ENCODE data around the gene GATAD2B.

Gene GATAD2B

DNA sequence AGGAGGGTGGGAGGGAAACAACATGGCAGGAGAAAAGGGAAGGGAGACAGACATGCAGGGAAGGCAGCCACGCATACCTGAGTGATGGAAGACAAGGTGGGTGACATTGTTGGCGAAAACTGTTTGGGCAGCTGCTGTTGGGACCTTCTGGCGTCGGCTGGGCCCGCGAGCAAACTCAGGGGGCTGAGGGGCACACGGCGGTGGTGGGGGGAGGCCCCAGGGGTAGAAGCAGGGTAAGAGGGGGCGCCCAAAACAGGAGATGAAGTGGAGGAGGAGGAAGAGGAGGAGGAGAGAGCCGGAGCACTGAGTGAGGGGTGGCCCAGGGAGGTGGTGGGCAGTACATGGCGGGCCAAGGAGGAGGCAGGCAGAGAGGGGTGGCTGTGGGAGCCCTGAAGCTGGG, 28.4 kb upstream of the GATAD2B start:
- DNase-seq (ENCODE audit: low spot score), result no peak

DNA sequence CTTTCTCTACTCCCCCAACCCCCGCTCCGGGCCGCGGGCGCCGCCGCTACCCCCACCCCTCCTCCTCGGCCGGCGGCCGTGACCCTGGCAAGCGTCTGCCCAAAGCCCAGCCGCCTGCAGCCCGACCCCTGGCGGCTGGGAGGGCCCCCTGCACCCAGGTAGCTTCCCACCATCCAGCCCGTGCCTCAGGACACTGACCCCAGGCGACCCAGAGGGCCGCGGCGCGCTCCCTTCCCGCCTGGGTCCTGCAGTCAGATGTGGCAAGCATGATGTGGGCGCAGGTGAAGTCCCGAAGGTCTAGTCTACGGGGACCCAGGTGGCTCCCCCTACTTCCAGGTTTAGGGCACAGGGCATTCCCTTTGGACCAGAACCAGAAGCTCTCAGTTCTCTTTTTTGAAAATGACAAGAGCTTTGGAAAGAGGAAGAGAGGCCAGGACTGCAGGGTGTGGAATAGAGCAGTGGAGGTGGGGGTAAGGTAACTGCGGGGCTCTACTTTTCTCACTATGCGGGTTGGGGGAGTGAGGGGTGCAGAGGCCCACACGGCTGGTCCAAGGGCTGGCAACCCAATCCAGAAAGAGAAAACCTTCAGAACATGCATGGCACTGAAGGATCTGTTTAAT, 24.0 kb upstream of the GATAD2B start, which contains the start of gene DENND4B:
Gene DENND4B (minus strand): TSS at position 97 of the 620 bp plus-strand sequence. CDS start 2,344 bp downstream, outside the sequence.
- peak; percentile 83 for DNase-seq (ENCODE audit: low spot score)

DNA sequence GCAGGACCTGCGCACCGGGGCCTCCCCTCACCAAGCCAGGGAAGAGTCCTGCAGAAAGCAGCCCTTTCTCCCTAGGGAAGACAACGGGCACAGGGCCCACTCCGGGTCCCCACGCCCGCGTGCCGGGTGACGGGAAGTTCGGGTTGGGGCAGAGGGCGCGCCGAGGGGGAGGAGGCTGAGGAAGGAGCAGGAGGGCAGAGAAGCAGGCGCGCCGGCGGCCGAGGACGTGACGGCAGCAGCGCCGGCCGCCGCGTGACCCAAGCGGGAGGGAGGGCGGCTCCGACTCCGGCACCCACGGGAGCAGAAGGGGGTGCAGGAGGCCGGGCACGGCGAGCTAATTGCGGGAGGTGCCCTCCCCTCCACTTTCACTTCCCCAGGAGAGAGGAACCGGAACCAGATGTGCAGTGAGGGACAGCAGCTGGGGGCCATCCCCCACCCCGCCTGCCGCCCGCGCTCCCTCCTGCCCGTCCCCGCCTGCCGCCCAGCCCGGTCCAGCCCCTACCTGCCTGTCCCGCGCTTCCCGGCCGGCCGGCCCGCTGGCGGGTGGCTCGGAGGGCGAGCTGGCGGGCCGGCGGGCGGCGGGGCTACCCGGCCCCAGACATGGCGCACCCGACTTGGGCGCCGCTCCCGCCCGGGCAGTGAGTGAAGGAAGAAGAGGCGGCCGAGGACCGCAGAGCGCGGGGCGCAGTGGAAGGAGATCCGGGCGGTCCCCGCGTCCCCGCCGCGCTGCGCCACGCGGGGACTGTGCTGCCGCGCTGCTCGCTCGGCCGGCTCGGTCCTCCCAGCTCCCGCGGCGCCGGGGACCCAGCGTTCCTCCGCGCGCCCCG, 23.2 kb upstream of the GATAD2B start:
- DNase-seq (ENCODE audit: low spot score), result peak; percentile 77

DNA sequence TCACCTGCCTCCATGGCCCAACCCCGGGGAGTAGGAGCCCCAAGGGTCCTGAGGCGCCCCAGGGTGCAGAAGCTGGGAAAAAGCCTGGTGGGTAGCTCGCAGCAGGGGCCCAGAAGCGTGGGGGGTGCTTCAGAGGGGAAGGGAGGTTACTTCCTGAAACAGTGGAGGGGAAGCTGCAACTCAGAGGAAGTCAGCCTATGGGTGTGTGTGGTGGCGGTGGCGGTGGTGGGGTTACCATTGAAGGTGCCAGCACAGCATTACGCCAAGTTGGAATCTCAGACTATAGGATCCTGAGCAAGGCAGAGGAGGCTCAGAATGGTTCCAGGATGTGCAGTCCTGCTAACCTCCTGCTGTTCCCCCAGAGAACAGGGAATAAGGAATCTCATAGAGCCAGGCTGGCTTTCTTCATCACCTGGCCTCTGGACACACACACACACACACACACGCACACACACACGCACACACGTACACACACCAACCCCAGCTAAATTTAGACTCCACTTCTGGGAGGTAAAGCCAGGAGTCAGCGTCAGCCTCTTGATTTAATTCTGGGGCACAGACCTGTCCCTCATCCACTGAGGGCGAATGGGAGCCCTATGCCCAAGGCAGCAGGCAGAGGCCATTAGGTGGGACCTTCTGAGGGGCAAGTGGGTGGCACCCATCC, 22.5 kb upstream of the GATAD2B start:
- peak; percentile 55 for DNase-seq (ENCODE audit: low spot score)

DNA sequence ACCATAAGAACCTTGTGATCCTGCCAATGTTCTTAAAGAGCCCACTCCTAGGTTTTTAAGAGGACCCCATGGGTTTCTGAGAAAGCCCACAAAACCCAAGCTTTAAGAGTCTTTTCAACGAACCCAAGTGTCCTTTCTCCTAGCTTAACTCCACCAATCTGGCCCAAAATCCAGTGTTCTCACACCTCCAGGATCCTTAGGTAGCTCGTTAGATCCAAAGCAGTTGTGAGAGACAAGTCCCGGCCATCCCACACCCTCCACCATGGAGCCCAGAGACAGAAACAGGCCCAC, 22.0 kb upstream of the GATAD2B start:
- DNase-seq (ENCODE audit: low spot score), result no peak

DNA sequence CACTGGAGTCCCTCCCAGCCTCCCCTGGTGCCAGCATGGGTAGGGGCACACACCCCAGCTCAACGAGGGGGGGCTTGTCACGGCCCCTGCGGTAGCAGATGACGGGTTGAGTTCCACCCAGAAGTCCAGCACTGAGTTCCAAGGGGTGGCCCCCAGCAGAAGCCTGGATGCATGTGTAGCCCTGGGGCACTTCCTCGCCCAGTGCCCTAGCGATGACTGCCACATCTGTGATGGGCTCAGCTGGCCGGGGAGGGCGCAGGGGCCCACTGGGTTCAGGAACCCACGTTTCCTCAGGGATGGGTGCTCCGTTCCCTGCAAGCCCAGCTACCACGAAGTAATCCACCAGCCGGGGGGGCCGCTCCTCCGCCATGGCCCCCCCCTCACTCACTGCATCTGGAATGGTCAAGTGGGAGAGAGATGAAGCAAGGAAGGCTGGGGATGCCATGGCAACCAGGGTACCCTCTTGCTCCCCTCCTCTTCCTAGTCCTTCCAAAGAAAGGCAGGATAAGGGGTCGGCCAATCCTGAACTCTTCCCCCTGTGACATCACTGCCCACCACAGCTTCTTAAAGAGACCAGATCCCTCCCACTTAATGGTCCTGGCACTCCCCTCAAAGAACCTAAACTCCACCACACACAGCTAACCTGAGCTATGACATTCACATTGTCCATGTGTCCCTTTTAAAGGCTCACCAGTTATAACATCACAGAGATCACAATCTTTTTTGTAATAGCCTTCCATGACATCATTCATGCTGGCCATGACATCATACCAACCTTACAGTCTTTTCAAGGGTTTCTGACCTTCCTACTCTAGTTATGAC, 21.4 kb upstream of the GATAD2B start:
- DNase-seq (ENCODE audit: low spot score), result no peak

DNA sequence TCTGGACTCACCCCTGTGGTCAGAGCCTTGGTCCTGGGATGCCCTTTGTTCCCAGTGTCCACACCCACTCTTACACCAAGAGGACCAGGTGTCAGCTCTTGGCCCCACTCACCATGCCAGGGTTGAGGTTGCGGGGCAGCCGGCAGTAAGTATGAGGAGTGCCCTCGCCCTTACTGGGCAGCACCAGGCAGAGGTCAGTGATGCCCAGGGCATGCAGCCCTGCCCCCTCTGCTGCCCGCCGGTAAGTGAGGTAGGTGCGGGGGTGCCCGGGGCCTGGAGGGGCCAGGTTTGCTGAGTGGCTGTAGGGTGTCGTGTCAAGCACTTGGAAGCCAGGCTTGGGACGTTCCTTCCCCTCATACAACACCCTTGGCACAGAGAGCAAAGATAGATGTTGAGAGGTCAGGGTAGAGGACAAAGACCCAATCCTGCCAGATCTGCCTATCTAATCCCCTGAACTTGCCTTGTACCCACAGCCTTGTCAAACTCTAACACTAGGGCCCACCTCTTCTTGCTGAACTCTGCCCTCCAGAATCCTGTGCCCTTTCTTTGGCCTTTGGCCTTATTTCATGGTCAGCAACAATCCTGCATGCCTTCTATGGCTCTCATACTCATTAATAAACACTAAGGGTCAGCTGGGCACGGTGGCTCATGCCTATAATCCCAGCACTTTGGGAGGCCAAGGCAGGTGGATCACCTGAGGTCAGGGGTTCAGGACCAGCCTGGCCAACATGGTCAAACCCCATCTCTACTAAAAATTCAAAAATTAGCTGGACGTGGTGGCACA, 20.2 kb upstream of the GATAD2B start:
- DNase-seq (ENCODE audit: low spot score), result no peak

DNA sequence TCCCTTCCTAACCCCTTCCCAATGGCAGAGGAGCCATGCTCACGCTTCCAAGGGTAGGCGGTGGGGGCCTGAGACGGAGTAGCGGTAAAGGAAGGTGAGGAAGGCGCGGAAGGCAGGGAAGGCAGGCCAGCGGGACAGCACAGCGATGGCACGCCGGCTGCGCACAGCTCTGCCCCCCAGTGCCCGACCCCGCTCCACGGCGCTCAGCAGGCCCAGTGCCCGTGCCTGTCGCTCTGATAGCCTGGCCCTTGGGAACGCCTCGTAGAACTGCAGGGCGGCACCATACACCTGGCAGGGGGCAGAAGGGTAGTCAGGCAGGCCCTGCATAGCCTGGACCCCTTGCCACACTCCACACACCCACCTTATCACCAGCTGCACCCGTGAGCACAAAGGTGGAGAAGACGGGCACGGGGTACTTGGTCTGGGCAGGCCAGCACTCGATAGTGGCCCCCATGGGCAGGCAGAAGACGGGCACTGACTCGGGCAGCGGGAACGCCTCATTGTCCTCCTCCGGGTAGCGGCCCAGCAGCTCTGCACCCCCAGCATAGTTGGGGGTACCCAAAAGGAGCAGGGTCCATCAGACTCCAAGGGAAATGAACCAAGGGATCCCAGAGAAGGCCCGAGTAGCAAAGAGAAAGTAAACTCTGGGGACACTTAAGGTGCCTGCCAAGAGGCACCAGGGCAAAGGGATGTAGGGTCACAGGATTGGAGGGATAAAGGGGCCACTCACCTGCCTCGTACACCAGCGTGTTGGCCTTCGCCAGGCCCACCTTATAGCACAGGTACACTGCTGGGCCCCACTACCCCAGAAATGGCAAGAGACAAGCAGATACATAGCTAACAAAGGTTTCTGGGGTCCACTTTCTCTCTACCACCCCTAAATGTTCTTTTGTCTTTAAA, 19.3 kb upstream of the GATAD2B start:
- DNase-seq (ENCODE audit: low spot score), result no peak

DNA sequence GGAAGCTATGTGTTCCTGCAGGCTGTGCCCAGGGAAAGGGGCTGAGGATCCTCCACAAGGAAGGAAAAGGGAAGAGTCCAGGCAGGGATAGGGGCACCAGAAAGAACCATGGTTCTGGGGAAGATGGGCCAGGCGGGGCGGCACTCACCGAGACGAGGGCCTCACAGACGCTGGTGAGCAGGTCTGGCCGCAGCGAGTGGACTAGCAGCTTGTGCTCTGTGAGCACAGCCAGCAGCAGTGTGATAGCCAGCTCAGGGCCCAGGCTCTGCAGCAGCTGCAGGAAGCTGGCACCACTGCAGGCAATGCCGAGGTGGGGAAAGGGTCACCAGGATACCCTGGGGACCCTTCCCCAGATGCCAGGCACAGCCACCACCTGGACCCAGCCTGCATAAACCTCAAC, 18.0 kb upstream of the GATAD2B start:
- DNase-seq (ENCODE audit: low spot score), result no peak

DNA sequence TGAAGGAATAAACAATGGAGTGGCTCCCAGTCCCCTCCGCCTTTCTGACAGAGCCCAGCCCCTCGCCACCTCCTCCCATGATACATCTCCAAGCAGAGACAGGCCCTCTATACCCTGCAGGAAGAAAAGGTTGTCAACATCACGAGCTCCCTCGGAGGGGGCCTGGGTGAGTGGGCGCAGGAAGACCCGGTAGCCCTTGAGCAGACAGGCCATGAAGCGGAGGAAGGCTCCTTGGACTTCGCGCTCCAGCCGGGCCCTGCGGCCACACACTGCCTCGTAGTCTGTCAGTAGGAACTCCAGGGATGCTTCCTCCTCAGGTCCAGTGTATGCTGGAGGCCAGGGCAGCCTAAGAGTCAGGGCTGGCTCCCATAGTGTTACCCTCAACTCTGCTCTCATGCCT, 16.7 kb upstream of the GATAD2B start:
- no peak for DNase-seq (ENCODE audit: low spot score)

DNA sequence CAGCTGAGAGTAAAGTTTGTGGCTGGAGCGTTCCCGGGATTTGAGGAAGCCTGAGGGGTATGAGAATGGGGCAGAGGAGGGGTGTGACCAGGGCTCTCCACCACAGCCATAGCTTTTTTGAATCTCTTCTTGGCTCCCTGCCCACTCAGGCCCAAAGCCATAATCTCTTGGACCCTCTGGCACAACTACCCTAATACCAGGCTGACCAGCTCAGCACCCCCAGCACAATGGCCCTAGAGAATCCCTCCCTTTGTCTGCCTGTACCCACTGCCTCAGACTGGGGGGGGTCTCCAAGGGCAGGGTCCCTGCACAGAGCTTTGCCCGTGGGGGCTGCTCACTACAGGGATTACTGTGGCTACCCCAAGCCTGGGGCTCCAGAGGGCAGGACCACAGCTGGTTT, 16.2 kb upstream of the GATAD2B start:
- DNase-seq (ENCODE audit: low spot score), result no peak

DNA sequence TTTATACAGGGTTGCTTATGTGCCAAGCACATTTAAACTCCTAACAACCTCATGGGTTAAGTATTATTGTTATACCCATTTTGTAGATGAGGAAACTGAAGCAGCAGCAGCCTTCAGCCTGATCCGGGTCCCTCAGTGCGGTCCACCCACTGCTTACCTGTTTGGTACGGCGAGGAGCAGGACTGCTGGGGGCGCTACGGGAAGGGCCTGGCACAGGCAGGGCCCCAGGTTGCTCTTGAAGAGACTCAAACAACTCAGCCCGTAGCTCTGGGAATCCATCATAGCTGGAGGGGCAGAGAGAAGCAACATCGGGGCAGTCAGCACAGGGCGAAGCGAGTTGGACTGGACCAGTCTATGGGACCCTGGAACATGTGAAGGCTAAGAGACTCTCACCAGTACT, 14.6 kb upstream of the GATAD2B start:
- DNase-seq (ENCODE audit: low spot score), result no peak

DNA sequence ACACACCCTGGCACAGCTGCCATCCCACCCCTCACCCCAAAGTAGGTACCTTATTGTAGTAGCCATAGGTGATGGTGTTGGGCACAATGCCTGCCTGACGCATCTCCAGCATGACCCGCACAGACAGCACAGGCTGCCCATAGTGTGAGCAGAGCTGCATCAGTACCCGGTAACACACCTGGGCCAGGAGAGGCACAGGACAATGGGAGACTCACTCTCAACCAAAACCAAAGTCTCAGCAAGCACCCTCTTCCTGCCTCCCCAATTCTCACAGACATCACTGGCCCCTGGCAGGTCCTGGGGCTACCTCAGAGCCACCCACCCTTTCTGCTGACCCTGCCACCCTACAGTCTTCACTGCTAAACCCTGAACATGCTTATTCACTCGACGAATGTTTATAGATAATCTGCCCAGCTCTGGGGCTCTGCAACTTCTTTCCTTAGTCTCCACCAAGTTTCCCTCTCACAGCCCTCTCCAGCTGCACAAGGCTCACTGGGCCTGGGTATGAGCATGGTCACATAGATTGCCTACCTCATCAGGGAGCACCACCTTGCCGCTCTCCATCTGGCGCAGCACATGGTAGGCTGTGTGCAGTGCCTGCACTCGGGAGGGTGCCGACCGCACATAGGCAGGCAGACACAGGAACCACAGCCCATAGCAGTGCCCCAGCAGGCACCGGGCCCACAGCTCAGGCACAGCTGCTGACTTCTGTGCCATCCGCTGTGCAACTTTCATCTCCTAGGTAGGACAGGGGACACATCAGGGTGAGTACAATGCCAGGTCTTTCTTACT, 13.4 kb upstream of the GATAD2B start:
- no peak for DNase-seq (ENCODE audit: low spot score)

DNA sequence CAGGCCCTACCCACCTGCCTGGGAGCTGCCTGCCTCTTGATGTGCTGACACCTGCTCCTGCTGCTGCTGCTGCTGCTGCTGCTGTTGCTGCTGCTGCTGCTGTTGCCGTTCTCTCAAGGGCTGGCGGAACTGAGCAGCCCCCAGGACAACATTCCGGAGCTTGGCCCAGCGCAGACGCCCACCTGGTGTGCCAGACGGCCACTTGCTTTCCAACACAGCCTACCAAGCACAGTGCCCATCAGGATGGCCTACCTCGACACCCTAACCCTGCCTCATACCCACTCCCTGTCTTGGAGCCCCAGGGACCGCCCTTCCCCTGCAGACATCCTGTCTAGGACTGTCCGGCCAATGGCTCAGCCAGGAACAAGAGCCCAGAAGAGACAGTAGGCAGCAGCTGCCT, 12.0 kb upstream of the GATAD2B start:
- DNase-seq (ENCODE audit: low spot score), result no peak

DNA sequence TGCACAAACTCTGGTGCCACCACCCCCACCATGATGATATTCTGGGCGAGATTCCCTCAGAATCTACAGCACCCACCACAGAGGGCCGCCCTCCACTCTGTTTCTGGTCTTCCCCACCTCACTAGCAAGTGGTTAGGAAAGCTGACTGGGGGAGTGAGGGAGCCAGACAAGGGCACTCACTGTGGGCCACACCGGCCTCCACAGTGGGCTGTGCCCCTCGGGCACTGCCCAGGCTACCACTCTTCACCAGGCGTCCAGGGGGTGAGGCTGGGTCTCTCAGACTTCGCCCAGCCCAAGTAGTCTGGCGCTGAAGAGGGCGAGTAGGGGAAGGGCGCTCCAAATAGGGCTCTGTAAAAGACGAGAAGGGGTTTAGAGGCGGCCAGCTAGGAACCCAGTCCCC, 11.2 kb upstream of the GATAD2B start:
- DNase-seq (ENCODE audit: low spot score), result no peak

DNA sequence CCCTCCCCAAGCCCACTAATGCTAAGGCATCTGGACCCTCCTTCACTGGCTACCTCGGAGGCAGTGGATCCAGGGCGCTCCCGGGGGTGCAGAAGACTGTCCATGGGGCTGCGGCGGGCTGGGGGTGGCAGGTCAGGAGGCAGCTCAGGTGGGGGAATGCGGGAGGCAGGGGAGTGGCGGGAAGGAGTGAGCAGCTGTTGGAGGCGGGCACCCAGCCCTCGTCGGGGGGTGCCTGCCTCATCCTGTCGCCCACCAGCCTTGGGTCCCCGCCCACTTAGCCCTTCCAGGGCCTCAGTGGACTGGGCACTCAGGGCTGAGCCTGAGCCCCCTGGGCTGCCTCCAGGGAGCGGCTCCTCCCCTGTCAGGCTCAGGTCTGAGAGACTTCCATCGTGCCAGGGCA, 10.7 kb upstream of the GATAD2B start:
- DNase-seq (ENCODE audit: low spot score), result no peak

DNA sequence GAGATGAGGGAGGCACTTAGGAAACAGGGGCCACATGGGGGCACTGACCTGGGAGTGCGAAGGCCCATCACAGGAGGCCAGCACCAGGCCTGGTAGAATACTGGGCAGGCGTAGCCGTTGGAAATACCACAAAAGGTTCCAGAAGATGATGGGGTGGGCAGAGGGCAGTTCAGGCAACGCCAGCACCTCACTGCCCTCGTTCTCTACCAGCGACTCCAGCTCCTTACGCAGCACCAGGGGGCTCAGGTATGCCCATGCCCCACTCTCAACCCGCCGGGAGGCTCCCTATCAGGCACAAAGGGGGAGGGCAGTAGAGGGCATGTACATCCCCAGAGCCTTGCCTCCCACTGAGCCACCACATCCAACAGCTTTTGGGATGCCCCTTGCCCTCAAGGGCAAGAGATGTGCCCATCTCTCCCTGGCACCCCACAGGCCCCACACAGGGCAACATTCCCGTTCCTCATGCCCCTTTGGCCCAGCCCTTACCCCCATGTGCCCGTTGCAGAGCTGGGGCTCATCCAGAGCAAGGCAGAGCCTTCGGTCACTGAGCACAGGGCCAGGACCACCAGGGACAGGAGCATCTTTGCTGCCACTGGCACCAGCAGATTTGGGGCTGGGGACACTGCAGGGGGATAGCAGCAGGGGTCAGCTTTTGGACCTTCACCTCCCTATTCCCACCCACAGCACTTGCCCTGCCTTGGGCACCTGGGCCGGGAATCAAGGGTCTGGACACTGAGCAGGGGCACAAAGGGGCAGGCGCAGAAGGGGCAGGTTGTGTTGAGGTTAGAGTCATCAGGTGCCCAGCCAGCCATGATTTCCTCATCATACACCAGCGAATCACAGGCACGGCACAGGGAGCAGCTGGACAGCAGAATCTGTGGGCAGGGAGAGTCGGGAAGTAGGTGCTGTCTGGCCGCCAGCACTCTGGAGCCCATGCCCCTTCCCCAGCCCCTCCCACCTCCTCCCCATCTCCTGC, 9.7 kb upstream of the GATAD2B start:
- no peak for DNase-seq (ENCODE audit: low spot score)
